Measurements from ENCODE around the gene NRSN1.
"Not testable (repeated sequence)": the region's sequence is repeated elsewhere in the genome, so short reads cannot be mapped to it uniquely, and the experiment has no call there.

NRSN1 gene

GRCh38 chr6:24125980-24126379 is at the start of gene NRSN1:
NRSN1 (plus strand) TSS chr6:24126215; CDS start chr6:24134328, 8,113 bp downstream.
- peak; percentile 89 for DNase-seq

- no peak for DNase-seq
Measured at GRCh38 chr6:24078200-24078599, 47.8 kb upstream of the NRSN1 start.

- DNase-seq = no peak
Measured at GRCh38 chr6:24079076-24079475, 46.9 kb upstream of the NRSN1 start.

- no peak for DNase-seq
Measured at GRCh38 chr6:24080711-24081110, 45.3 kb upstream of the NRSN1 start.

GRCh38 chr6:24089736-24090135 is 36.3 kb upstream of the NRSN1 start:
- DNase-seq = no peak

- DNase-seq = no peak
Measured at GRCh38 chr6:24092407-24092806, 33.6 kb upstream of the NRSN1 start.

- no peak for DNase-seq
Measured at GRCh38 chr6:24093381-24093780, 32.6 kb upstream of the NRSN1 start.

- no peak for DNase-seq
Measured at GRCh38 chr6:24099181-24099580, 26.8 kb upstream of the NRSN1 start.

- no peak for DNase-seq
Measured at GRCh38 chr6:24100024-24100769, 25.8 kb upstream of the NRSN1 start.

- no peak for DNase-seq
Measured at GRCh38 chr6:24100770-24101155, 25.3 kb upstream of the NRSN1 start.

- peak; percentile 27 for DNase-seq
Measured at GRCh38 chr6:24105191-24105590, 20.8 kb upstream of the NRSN1 start.

- no peak for DNase-seq
Measured at GRCh38 chr6:24106291-24106690, 19.7 kb upstream of the NRSN1 start.

GRCh38 chr6:24107294-24107693 is 18.7 kb upstream of the NRSN1 start:
- no peak for DNase-seq

- DNase-seq = no peak
Measured at GRCh38 chr6:24108056-24108455, 18.0 kb upstream of the NRSN1 start.

- no peak for DNase-seq
Measured at GRCh38 chr6:24110417-24110816, 15.6 kb upstream of the NRSN1 start.

GRCh38 chr6:24113891-24114290 is 12.1 kb upstream of the NRSN1 start:
- no peak for DNase-seq

- DNase-seq = no peak
Measured at GRCh38 chr6:24117021-24117420, 9.0 kb upstream of the NRSN1 start.

GRCh38 chr6:24122139-24122538 is 3.9 kb upstream of the NRSN1 start:
- DNase-seq = no peak

GRCh38 chr6:24126586-24127192 is 674 bp downstream of the NRSN1 start:
- DNase-seq = no peak

- DNase-seq = no peak
Measured at GRCh38 chr6:24127316-24127715, 1.3 kb downstream of the NRSN1 start.

GRCh38 chr6:24131751-24132150 is 5.7 kb downstream of the NRSN1 start:
- no peak for DNase-seq

GRCh38 chr6:24139080-24139479 is 13.1 kb downstream of the NRSN1 start:
- no peak for DNase-seq

- DNase-seq = no peak
Measured at GRCh38 chr6:24139639-24140038, 13.6 kb downstream of the NRSN1 start.

GRCh38 chr6:24140591-24140990 is 14.6 kb downstream of the NRSN1 start:
- DNase-seq = no peak

- DNase-seq = not testable (repeated sequence)
Measured at GRCh38 chr6:24142733-24143132, 16.7 kb downstream of the NRSN1 start.

Data from NCI-H146 (cell line).